K562 (cell line): ENCODE measurements around the gene FTH1. TPM values are rescaled to one million over a fixed set of nuclear protein-coding genes. Genes with fewer than 3 reads are reported as not detected.

Source experiments
- CTBP1 ChIP-seq: fragments of 450-650 bp; IDR thresholded peaks from 2 replicates; pipeline ENCODE4 v1.6.1; 2016; ENCODE audit warnings: borderline replicate concordance
- ELF2 ChIP-seq: fragments of 250-450 bp; sonication (Bioruptor Pico); IDR thresholded peaks from 2 replicates; pipeline ENCODE4 v1.5.0; 2021; ENCODE audit warnings: mild to moderate bottlenecking
- FIP1L1 ChIP-seq: fragments of 200-400 bp; formaldehyde crosslinking; IDR thresholded peaks from 2 replicates; pipeline ENCODE4 v1.6.1; 2018; ENCODE audit warnings: mild to moderate bottlenecking, low read depth, low read length; ENCODE audit not compliant: poor library complexity, severe bottlenecking
- GABPB2 ChIP-seq: fragments of 250-450 bp; sonication (Bioruptor Pico); conservative IDR thresholded peaks from 2 replicates; pipeline ENCODE4 v1.5.1; 2021; ENCODE audit warnings: mild to moderate bottlenecking
- KLF13 ChIP-seq: fragments of 450-650 bp; IDR thresholded peaks from 2 replicates; pipeline ENCODE4 v1.6.1; 2016; ENCODE audit warnings: missing genetic modification characterization, low read depth, mild to moderate bottlenecking, missing compliant biosample characterization, moderate library complexity, borderline replicate concordance
- MECOM ChIP-seq: fragments of 250-450 bp; sonication (Bioruptor Pico); IDR thresholded peaks from 2 replicates; pipeline ENCODE4 v1.8.0; 2022; ENCODE audit warnings: inconsistent platforms
- RBM25 ChIP-seq: fragments of 200-400 bp; formaldehyde crosslinking; IDR thresholded peaks from 2 replicates; pipeline ENCODE4 v1.6.1; 2018; ENCODE audit warnings: low read length, low read depth, moderate library complexity; ENCODE audit not compliant: severe bottlenecking
- SLC30A9 ChIP-seq: fragments of 250-450 bp; sonication (Bioruptor Pico); IDR thresholded peaks from 2 replicates; pipeline ENCODE4 v1.8.0; 2022; ENCODE audit warnings: mild to moderate bottlenecking, moderate library complexity
- SREBF2 ChIP-seq: sonication (generic); formaldehyde crosslinking; IDR thresholded peaks from 2 replicates; pipeline ENCODE4 v1.4.0; 2020; ENCODE audit warnings: mild to moderate bottlenecking, missing genetic modification reagents
- STAT5A ChIP-seq: IDR thresholded peaks from 2 replicates; pipeline ENCODE4 v1.6.1; 2012; ENCODE audit warnings: low read length, inconsistent platforms, borderline replicate concordance
- TAL1 ChIP-seq: fragments of 450-650 bp; IDR thresholded peaks from 2 replicates; pipeline ENCODE4 v1.6.1; 2016; ENCODE audit warnings: mild to moderate bottlenecking
- ZKSCAN1 ChIP-seq: fragments of 150-350 bp; IDR thresholded peaks from 2 replicates; pipeline ENCODE4 v1.6.1; 2016; ENCODE audit warnings: low read depth, low read length
- ZNF232 ChIP-seq: sonication (generic); formaldehyde crosslinking; IDR thresholded peaks from 2 replicates; pipeline ENCODE4 v1.8.0; 2022; ENCODE audit warnings: mild to moderate bottlenecking, missing genetic modification reagents
- polyA plus RNA-seq, 8 experiments: library from polyadenylated mRNA; depleted of rRNA in 4 of 8; stranded (reverse) in 5 of 8; unstranded in 3 of 8; fragments of >200 nt; fragmentation: Nextera tagmentation in 2 of 8; fragmentation: Illumina TruSeq in 1 of 8; extraction: Ambion mirVana in 2 of 8; extraction: Trizol in 1 of 8; gene quantifications; 2 replicates each; pipeline versions ENCODE4 v1.2.1 to v1.2.3, GENCODE V29; 2011 to 2014; ENCODE audit warnings: inconsistent platforms in 1 of 8, missing spikeins in 1 of 8
- total RNA-seq, 7 experiments: library from RNA; depleted of rRNA in 6 of 7; stranded (reverse); fragments of >200 nt in 6 of 7; fragmentation: Illumina TruSeq in 2 of 7; extraction: Trizol in 2 of 7; gene quantifications; 2 replicates each; pipeline versions ENCODE4 v1.2.1 to v1.2.3, GENCODE V29; 2011 to 2021; ENCODE audit warnings: low replicate concordance in 1 of 7
- TF ChIP-seq, protein P1 (sequence below), 2 experiments: fragments of 450-650 bp in 1 of 2; IDR thresholded peaks; 2 replicates each; pipeline ENCODE4 v1.6.1; 2011 to 2017; ENCODE audit warnings: low read depth in 2 of 2, antibody characterized with exemption in 1 of 2, borderline replicate concordance in 1 of 2, low read length in 1 of 2, mild to moderate bottlenecking in 1 of 2, mixed read lengths in 1 of 2; ENCODE audit not compliant: control insufficient read depth in 1 of 2
- TF ChIP-seq, protein P2 (sequence below), 2 experiments: fragments of 450-650 bp in 1 of 2; sonication (generic) in 1 of 2; formaldehyde crosslinking in 1 of 2; IDR thresholded peaks; 2 replicates each; pipeline versions ENCODE4 v1.7.1 to v1.9.0; 2016 to 2022; ENCODE audit warnings: inconsistent platforms in 1 of 2, mild to moderate bottlenecking in 1 of 2, missing genetic modification reagents in 1 of 2

The FTH1 gene
- total and polyA plus RNA-seq, 9 of the 15 experiments (the other 6 are each of a cell fraction or from before 2014, with no cell fraction given) = 370 to 3,146 (median 802) TPM

DNA sequence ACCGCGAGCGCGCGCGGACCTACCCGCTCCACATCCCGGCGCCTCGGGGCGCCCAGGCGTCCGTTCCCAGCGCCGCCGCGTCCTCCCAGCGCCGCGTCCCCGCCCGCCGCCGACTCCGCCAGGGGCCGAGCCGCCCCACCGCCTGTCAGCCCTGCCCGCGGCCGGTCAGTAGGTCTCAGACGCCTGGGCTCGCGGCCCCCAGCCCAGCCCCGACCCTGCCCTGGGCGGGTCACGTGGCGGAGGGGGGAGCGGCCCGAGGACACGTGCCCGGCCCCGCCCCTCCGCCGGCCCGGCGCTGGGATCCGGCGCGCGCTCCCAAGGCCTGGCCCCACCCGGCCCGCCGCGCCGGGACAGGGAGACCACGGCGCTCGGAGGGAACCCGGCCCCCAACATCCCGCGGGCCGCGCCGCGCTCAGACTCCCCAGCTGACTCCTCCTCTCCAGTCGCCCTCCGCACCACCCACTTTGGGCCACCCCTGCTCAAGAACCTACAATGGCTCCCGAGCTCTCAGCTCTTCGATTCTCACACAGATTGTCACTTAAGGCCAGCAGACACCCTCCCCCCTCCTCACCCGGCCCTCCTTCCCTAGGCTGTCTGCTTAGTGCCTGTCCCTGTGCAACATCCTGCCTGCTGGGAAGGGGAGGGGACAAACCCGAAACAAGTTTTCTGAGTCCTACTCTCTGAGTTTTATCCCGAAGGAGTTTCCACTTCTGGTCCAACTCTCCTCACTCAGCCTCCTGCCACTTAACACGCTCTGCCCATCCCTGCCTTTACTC is 49.9 kb downstream of the FTH1 start, which contains the start of gene RAB3IL1 (continued):
- TF ChIP-seq, protein P1, sequence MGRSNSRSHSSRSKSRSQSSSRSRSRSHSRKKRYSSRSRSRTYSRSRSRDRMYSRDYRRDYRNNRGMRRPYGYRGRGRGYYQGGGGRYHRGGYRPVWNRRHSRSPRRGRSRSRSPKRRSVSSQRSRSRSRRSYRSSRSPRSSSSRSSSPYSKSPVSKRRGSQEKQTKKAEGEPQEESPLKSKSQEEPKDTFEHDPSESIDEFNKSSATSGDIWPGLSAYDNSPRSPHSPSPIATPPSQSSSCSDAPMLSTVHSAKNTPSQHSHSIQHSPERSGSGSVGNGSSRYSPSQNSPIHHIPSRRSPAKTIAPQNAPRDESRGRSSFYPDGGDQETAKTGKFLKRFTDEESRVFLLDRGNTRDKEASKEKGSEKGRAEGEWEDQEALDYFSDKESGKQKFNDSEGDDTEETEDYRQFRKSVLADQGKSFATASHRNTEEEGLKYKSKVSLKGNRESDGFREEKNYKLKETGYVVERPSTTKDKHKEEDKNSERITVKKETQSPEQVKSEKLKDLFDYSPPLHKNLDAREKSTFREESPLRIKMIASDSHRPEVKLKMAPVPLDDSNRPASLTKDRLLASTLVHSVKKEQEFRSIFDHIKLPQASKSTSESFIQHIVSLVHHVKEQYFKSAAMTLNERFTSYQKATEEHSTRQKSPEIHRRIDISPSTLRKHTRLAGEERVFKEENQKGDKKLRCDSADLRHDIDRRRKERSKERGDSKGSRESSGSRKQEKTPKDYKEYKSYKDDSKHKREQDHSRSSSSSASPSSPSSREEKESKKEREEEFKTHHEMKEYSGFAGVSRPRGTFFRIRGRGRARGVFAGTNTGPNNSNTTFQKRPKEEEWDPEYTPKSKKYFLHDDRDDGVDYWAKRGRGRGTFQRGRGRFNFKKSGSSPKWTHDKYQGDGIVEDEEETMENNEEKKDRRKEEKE (IDR thresholded peaks at IDR 0.05; ENCODE audit: borderline replicate concordance in 1 of 2, control insufficient read depth in 1 of 2, low read depth in 2 of 2, low read length in 1 of 2) = no peak
- TF ChIP-seq CTBP1 = peak; percentile 80; the same call in 1 of the 2 replicates
- TF ChIP-seq ZNF232 (CRISPR knock-in tag) = no peak
- TF ChIP-seq SLC30A9 (CRISPR knock-in tag) = no peak
- TF ChIP-seq ELF2 = no peak
- peak; percentile 64 for TF ChIP-seq KLF13
- TF ChIP-seq RBM25 = peak; percentile 82
- no peak for TF ChIP-seq GABPB2 (CRISPR knock-in tag)
- no peak for TF ChIP-seq TAL1
- TF ChIP-seq, protein P2, sequence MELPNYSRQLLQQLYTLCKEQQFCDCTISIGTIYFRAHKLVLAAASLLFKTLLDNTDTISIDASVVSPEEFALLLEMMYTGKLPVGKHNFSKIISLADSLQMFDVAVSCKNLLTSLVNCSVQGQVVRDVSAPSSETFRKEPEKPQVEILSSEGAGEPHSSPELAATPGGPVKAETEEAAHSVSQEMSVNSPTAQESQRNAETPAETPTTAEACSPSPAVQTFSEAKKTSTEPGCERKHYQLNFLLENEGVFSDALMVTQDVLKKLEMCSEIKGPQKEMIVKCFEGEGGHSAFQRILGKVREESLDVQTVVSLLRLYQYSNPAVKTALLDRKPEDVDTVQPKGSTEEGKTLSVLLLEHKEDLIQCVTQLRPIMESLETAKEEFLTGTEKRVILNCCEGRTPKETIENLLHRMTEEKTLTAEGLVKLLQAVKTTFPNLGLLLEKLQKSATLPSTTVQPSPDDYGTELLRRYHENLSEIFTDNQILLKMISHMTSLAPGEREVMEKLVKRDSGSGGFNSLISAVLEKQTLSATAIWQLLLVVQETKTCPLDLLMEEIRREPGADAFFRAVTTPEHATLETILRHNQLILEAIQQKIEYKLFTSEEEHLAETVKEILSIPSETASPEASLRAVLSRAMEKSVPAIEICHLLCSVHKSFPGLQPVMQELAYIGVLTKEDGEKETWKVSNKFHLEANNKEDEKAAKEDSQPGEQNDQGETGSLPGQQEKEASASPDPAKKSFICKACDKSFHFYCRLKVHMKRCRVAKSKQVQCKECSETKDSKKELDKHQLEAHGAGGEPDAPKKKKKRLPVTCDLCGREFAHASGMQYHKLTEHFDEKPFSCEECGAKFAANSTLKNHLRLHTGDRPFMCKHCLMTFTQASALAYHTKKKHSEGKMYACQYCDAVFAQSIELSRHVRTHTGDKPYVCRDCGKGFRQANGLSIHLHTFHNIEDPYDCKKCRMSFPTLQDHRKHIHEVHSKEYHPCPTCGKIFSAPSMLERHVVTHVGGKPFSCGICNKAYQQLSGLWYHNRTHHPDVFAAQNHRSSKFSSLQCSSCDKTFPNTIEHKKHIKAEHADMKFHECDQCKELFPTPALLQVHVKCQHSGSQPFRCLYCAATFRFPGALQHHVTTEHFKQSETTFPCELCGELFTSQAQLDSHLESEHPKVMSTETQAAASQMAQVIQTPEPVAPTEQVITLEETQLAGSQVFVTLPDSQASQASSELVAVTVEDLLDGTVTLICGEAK (IDR thresholded peaks at IDR 0.05) = peak; percentile 44; the same call in 1 of the 2 replicates
- TF ChIP-seq, protein P2 (CRISPR knock-in tag; IDR thresholded peaks at IDR 0.05) = no peak
- no peak for TF ChIP-seq STAT5A
- TF ChIP-seq MECOM (CRISPR knock-in tag) = no peak
- TF ChIP-seq FIP1L1 = no peak
- TF ChIP-seq SREBF2 (CRISPR knock-in tag) = no peak
- TF ChIP-seq ZKSCAN1 = peak; percentile 50; the same call in 1 of the 2 replicates
